T-helper 1 cell treated with Interleukin-12 subunit alpha and Interleukin-12 subunit beta and Interleukin-4 antibody, amounts not matched to agents 30 μg/mL and 1 μg/mL, for 36 hours (primary cell): Measurements from ENCODE around the gene INO80.

Experiments used
- H3K27ac Mint-ChIP-seq: one replicate; pipeline ENCODE4 v1.8.0; 2021; ENCODE audit warnings: mild to moderate bottlenecking, mixed read lengths
- H3K27me3 Mint-ChIP-seq: one replicate; pipeline ENCODE4 v1.8.0; 2021; ENCODE audit warnings: low read depth, mixed read lengths
- H3K36me3 Mint-ChIP-seq: one replicate; pipeline ENCODE4 v1.8.0; 2021; ENCODE audit warnings: low read depth, mixed read lengths
- H3K4me1 Mint-ChIP-seq: one replicate; pipeline ENCODE4 v1.8.0; 2021; ENCODE audit warnings: low read depth, mixed read lengths
- H3K4me3 Mint-ChIP-seq: one replicate; pipeline ENCODE4 v1.8.0; 2021; ENCODE audit warnings: mild to moderate bottlenecking, moderate library complexity, mixed read lengths
- H3K9me3 Mint-ChIP-seq: one replicate; pipeline ENCODE4 v1.8.0; 2021; ENCODE audit warnings: mixed read lengths

INO80 gene

GRCh38 chr15:41047474-41047873 lies 68.6 kb downstream of the INO80 start:
- Mint-ChIP-seq H3K9me3 (no peaks in the 10 kb centered on the region), H3K27ac (no peak overlapping the region)

GRCh38 chr15:41043276-41043951 lies 72.7 kb downstream of the INO80 start:
- Mint-ChIP-seq H3K4me1 (no peaks in the 10 kb centered on the region), H3K36me3 (peaks cover 41% of the 10 kb centered on the region), H3K4me3 (no peak overlapping the region), H3K27ac (no peak overlapping the region), H3K9me3 (no peaks in the 10 kb centered on the region), H3K27me3 (no peaks in the 10 kb centered on the region)

More at GRCh38 chr15:41047474-41047873, 68.6 kb downstream of the INO80 start:
- Mint-ChIP-seq H3K27me3 (no peaks in the 10 kb centered on the region), H3K4me1 (peaks cover 1% of the 10 kb centered on the region), H3K4me3 (no peak overlapping the region), H3K36me3 (peaks cover 47% of the 10 kb centered on the region)

GRCh38 chr15:41042851-41043250 lies 73.2 kb downstream of the INO80 start:
- H3K27me3 Mint-ChIP-seq = no peaks in the 10 kb centered on the region

DNA sequence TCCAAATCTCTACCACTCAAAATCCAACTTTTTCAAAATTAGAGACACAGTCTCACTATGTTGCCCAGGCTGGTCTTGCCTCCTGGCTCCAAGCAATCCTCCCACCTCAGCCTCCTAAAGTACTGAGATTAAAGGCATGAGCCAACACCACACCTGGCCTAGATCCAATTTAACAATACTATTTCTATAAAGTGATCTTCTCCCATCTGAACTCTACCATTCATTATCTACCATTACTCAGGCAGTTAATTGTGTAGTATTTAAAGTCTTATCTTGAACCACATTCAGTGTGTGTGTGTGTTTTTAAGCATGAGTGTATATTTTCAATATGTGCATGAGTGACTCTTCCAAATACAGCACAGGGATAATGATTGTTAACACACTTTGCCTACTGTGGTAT lies 77.0 kb downstream of the INO80 start:
- Mint-ChIP-seq H3K27me3 (no peaks in the 10 kb centered on the region), H3K4me3 (no peak overlapping the region), H3K9me3 (no peaks in the 10 kb centered on the region), H3K27ac (no peak overlapping the region), H3K4me1 (peaks cover 4% of the 10 kb centered on the region), H3K36me3 (peaks cover 27% of the 10 kb centered on the region)

More at GRCh38 chr15:41042851-41043250, 73.2 kb downstream of the INO80 start:
- H3K4me1 Mint-ChIP-seq = no peaks in the 10 kb centered on the region
- H3K4me3 Mint-ChIP-seq = no peak overlapping the region
- no peak overlapping the region for H3K27ac Mint-ChIP-seq
- no peaks in the 10 kb centered on the region for H3K9me3 Mint-ChIP-seq
- H3K36me3 Mint-ChIP-seq = peaks cover 41% of the 10 kb centered on the region

GRCh38 chr15:41032079-41032328 lies 84.1 kb downstream of the INO80 start:
- Mint-ChIP-seq H3K4me1 (peaks cover 11% of the 10 kb centered on the region), H3K27me3 (no peaks in the 10 kb centered on the region), H3K27ac (no peak overlapping the region), H3K9me3 (no peaks in the 10 kb centered on the region), H3K36me3 (peaks cover 15% of the 10 kb centered on the region), H3K4me3 (no peak overlapping the region)

- Mint-ChIP-seq H3K27ac (peak overlapping the region; percentile 59), H3K9me3 (no peaks in the 10 kb centered on the region), H3K27me3 (no peaks in the 10 kb centered on the region), H3K4me3 (no peak overlapping the region), H3K4me1 (peaks cover 13% of the 10 kb centered on the region), H3K36me3 (peaks cover 19% of the 10 kb centered on the region)
Measured at GRCh38 chr15:41031232-41032078, 84.6 kb downstream of the INO80 start.

- Mint-ChIP-seq H3K27me3 (no peaks in the 10 kb centered on the region), H3K36me3 (peaks cover 16% of the 10 kb centered on the region), H3K4me3 (no peak overlapping the region), H3K9me3 (no peaks in the 10 kb centered on the region), H3K27ac (no peak overlapping the region), H3K4me1 (peaks cover 9% of the 10 kb centered on the region)
Measured at GRCh38 chr15:41028853-41029252, 87.2 kb downstream of the INO80 start.

GRCh38 chr15:41025393-41025792 lies 90.7 kb downstream of the INO80 start:
- H3K9me3 Mint-ChIP-seq = no peaks in the 10 kb centered on the region
- H3K4me3 Mint-ChIP-seq = no peak overlapping the region
- peaks cover 15% of the 10 kb centered on the region for H3K36me3 Mint-ChIP-seq
- H3K27ac Mint-ChIP-seq = no peak overlapping the region
- H3K4me1 Mint-ChIP-seq = peaks cover 2% of the 10 kb centered on the region
- no peaks in the 10 kb centered on the region for H3K27me3 Mint-ChIP-seq

DNA sequence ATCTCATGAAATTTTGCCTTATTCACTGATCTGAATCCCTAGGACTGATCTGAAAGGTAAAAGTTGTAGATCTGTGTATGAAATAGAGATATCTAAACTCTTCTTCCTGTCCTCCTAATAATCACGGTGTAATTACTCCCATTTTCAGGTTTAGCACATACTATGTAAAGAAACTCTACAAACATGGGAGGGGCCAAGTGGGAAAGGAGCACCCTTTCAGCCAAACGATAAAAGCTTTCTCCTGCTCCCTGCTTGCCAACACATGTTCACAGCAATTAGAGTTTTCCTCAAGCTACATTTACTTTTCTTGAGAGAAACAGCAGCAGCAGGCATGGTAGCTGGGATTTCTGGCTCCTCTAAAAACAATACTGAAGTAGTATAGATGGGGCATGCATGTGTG lies 91.2 kb downstream of the INO80 start:
- Mint-ChIP-seq H3K36me3 (peaks cover 16% of the 10 kb centered on the region), H3K27me3 (no peaks in the 10 kb centered on the region), H3K9me3 (no peaks in the 10 kb centered on the region), H3K4me1 (peaks cover 2% of the 10 kb centered on the region), H3K27ac (no peak overlapping the region), H3K4me3 (no peak overlapping the region)

- H3K4me1 Mint-ChIP-seq = peaks cover 2% of the 10 kb centered on the region
- no peak overlapping the region for H3K4me3 Mint-ChIP-seq
- H3K9me3 Mint-ChIP-seq = no peaks in the 10 kb centered on the region
- H3K27ac Mint-ChIP-seq = no peak overlapping the region
- no peaks in the 10 kb centered on the region for H3K27me3 Mint-ChIP-seq
- H3K36me3 Mint-ChIP-seq = peaks cover 16% of the 10 kb centered on the region
Measured at GRCh38 chr15:41024131-41024530, 91.9 kb downstream of the INO80 start.

- Mint-ChIP-seq H3K9me3 (no peaks in the 10 kb centered on the region), H3K27me3 (no peaks in the 10 kb centered on the region), H3K27ac (no peak overlapping the region), H3K4me1 (peaks cover 9% of the 10 kb centered on the region), H3K36me3 (peaks cover 18% of the 10 kb centered on the region), H3K4me3 (no peak overlapping the region)
Measured at GRCh38 chr15:41022487-41023090, 93.5 kb downstream of the INO80 start.

DNA sequence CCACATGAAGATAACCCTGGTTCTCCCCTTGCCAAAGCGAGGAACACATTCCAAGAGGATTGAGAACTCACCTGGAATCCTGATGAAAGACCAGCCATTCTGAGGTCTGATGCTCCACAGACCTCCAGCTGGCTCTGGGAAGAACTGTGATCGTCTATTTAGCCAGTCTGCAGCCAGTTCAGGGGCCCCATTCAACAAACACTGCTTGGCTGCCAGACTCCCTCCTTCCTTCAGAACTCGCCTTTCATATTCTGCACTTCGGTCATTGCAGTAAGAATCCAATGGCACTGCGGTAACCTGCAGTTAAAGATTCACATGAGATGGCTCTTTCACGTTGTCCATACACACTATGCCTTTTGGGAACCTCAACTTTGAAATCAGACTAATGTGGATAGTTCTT lies 95.3 kb downstream of the INO80 start:
- peaks cover 13% of the 10 kb centered on the region for H3K4me1 Mint-ChIP-seq
- no peaks in the 10 kb centered on the region for H3K9me3 Mint-ChIP-seq
- H3K36me3 Mint-ChIP-seq = peaks cover 9% of the 10 kb centered on the region
- no peak overlapping the region for H3K27ac Mint-ChIP-seq
- no peak overlapping the region for H3K4me3 Mint-ChIP-seq
- no peaks in the 10 kb centered on the region for H3K27me3 Mint-ChIP-seq

- Mint-ChIP-seq H3K36me3 (peaks cover 9% of the 10 kb centered on the region), H3K4me1 (peaks cover 13% of the 10 kb centered on the region), H3K4me3 (no peak overlapping the region), H3K27ac (no peak overlapping the region), H3K27me3 (no peaks in the 10 kb centered on the region), H3K9me3 (no peaks in the 10 kb centered on the region)
Measured at GRCh38 chr15:41020311-41020710, 95.8 kb downstream of the INO80 start.

- peaks cover 13% of the 10 kb centered on the region for H3K4me1 Mint-ChIP-seq
- no peaks in the 10 kb centered on the region for H3K9me3 Mint-ChIP-seq
- no peak overlapping the region for H3K4me3 Mint-ChIP-seq
- peaks cover 16% of the 10 kb centered on the region for H3K36me3 Mint-ChIP-seq
- H3K27me3 Mint-ChIP-seq = no peaks in the 10 kb centered on the region
- H3K27ac Mint-ChIP-seq = no peak overlapping the region
Measured at GRCh38 chr15:41019174-41019573, 96.9 kb downstream of the INO80 start.

DNA sequence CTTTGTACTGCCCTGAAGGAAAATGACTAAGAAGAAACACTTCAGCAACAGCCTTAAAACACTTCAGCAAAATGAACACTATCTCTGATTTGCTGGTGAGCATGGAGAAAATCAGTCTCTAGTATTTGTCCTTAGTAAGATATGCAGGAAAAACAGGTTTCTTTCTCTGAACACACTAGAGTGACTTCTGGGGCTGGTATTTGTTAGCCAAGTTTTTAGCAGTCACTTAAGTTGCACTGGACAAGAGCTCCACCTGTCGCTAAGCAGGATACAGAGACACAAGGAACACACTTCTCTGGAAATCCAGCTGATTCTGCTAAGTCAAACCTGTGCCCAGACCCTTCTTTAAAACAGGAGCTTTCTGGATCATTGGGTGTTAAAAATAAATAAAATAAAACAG lies 97.5 kb downstream of the INO80 start:
- Mint-ChIP-seq H3K4me1 (peaks cover 13% of the 10 kb centered on the region), H3K4me3 (no peak overlapping the region), H3K27ac (no peak overlapping the region), H3K36me3 (peaks cover 17% of the 10 kb centered on the region), H3K27me3 (no peaks in the 10 kb centered on the region), H3K9me3 (no peaks in the 10 kb centered on the region)
